Activated T-cell treated with anti-CD3 and anti-CD28 coated beads, Interleukin-2, amount 50 U/mL, for 24 hours (primary cell): ENCODE data around the gene GPR152.
"Not testable (repeated sequence)": the region's sequence is repeated elsewhere in the genome, so short reads cannot be mapped to it uniquely, and the experiment has no call there.

Source experiments
- DNase-seq: peaks from one replicate; pipeline ENCODE4 v3.0.0-alpha.2; 2020
- H3K27ac Mint-ChIP-seq: 2 replicates; pipeline ENCODE4 v1.8.0; 2020; ENCODE audit warnings: mild to moderate bottlenecking, mixed read lengths
- H3K27me3 Mint-ChIP-seq: 2 replicates; pipeline ENCODE4 v1.8.0; 2020; ENCODE audit warnings: mixed read lengths
- H3K36me3 Mint-ChIP-seq: 2 replicates; pipeline ENCODE4 v1.8.0; 2020; ENCODE audit warnings: low read depth, mixed read lengths
- H3K4me1 Mint-ChIP-seq: 2 replicates; pipeline ENCODE4 v1.8.0; 2020; ENCODE audit warnings: low read depth, mixed read lengths
- H3K4me3 Mint-ChIP-seq: 2 replicates; pipeline ENCODE4 v1.8.0; 2020; ENCODE audit warnings: mild to moderate bottlenecking, moderate library complexity, mixed read lengths
- H3K9me3 Mint-ChIP-seq: 2 replicates; pipeline ENCODE4 v1.8.0; 2020; ENCODE audit warnings: mixed read lengths

Gene GPR152

GRCh38 chr11:67492801-67493547 lies 40.4 kb upstream of the GPR152 start:
- Mint-ChIP-seq H3K36me3 (peaks cover 87% of the 10 kb centered on the region), H3K9me3 (no peaks in the 10 kb centered on the region), H3K27ac (peak overlapping the region; percentile 66), H3K27me3 (no peaks in the 10 kb centered on the region), H3K4me1 (peaks cover 24% of the 10 kb centered on the region), H3K4me3 (no peak overlapping the region)
- peak; percentile 59 for DNase-seq

GRCh38 chr11:67492069-67492727 lies 39.7 kb upstream of the GPR152 start:
- Mint-ChIP-seq H3K9me3 (peaks cover 2% of the 10 kb centered on the region), H3K36me3 (peaks cover 87% of the 10 kb centered on the region), H3K27ac (peak overlapping the region; percentile 66)

GRCh38 chr11:67491276-67492068 lies 38.9 kb upstream of the GPR152 start:
- Mint-ChIP-seq H3K36me3 (peaks cover 88% of the 10 kb centered on the region), H3K4me3 (no peak overlapping the region), H3K9me3 (peaks cover 2% of the 10 kb centered on the region), H3K27me3 (no peaks in the 10 kb centered on the region), H3K27ac (peak overlapping the region; percentile 93), H3K4me1 (peaks cover 39% of the 10 kb centered on the region)
- DNase-seq: no peak

More at GRCh38 chr11:67492069-67492727, 39.7 kb upstream of the GPR152 start:
- Mint-ChIP-seq H3K27me3 (no peaks in the 10 kb centered on the region), H3K4me3 (no peak overlapping the region), H3K4me1 (peaks cover 31% of the 10 kb centered on the region)
- no peak for DNase-seq

GRCh38 chr11:67490727-67491065 lies 38.2 kb upstream of the GPR152 start:
- peak overlapping the region; percentile 93 for H3K27ac Mint-ChIP-seq
- H3K4me3 Mint-ChIP-seq: no peak overlapping the region

GRCh38 chr11:67489885-67490726 lies 37.6 kb upstream of the GPR152 start:
- peaks cover 84% of the 10 kb centered on the region for H3K36me3 Mint-ChIP-seq
- H3K27ac Mint-ChIP-seq: peak overlapping the region; percentile 93
- H3K27me3 Mint-ChIP-seq: no peaks in the 10 kb centered on the region
- no peak for DNase-seq
- H3K4me1 Mint-ChIP-seq: peaks cover 48% of the 10 kb centered on the region
- peaks cover 2% of the 10 kb centered on the region for H3K9me3 Mint-ChIP-seq
- peak overlapping the region; percentile 35 for H3K4me3 Mint-ChIP-seq

More at GRCh38 chr11:67490727-67491065, 38.2 kb upstream of the GPR152 start:
- no peaks in the 10 kb centered on the region for H3K27me3 Mint-ChIP-seq
- peaks cover 2% of the 10 kb centered on the region for H3K9me3 Mint-ChIP-seq
- no peak for DNase-seq
- peaks cover 88% of the 10 kb centered on the region for H3K36me3 Mint-ChIP-seq
- peaks cover 46% of the 10 kb centered on the region for H3K4me1 Mint-ChIP-seq

GRCh38 chr11:67489203-67489884 lies 36.8 kb upstream of the GPR152 start:
- Mint-ChIP-seq H3K9me3 (peaks cover 2% of the 10 kb centered on the region), H3K36me3 (peaks cover 85% of the 10 kb centered on the region), H3K4me3 (peak overlapping the region; percentile 85), H3K27me3 (no peaks in the 10 kb centered on the region), H3K27ac (peak overlapping the region; percentile 99), H3K4me1 (peaks cover 56% of the 10 kb centered on the region)
- no peak for DNase-seq

GRCh38 chr11:67486481-67487195 lies 34.1 kb upstream of the GPR152 start:
- Mint-ChIP-seq H3K9me3 (peaks cover 2% of the 10 kb centered on the region), H3K4me3 (peak overlapping the region; percentile 85), H3K36me3 (peaks cover 81% of the 10 kb centered on the region), H3K27me3 (no peaks in the 10 kb centered on the region), H3K27ac (peak overlapping the region; percentile 99), H3K4me1 (peaks cover 76% of the 10 kb centered on the region)
- peak; percentile 69 for DNase-seq

GRCh38 chr11:67485873-67486361 lies 33.4 kb upstream of the GPR152 start:
- Mint-ChIP-seq H3K36me3 (peaks cover 74% of the 10 kb centered on the region), H3K4me1 (peaks cover 74% of the 10 kb centered on the region)

GRCh38 chr11:67484847-67485311 lies 32.4 kb upstream of the GPR152 start:
- peak; percentile 80 for DNase-seq
- Mint-ChIP-seq H3K27me3 (no peaks in the 10 kb centered on the region), H3K36me3 (peaks cover 64% of the 10 kb centered on the region), H3K4me1 (peaks cover 69% of the 10 kb centered on the region), H3K9me3 (peaks cover 2% of the 10 kb centered on the region), H3K27ac (peak overlapping the region; percentile 99), H3K4me3 (peak overlapping the region; percentile 85)

More at GRCh38 chr11:67485873-67486361, 33.4 kb upstream of the GPR152 start:
- peak overlapping the region; percentile 99 for H3K27ac Mint-ChIP-seq
- DNase-seq: peak; percentile 62
- H3K27me3 Mint-ChIP-seq, H3K9me3 Mint-ChIP-seq: not testable (repeated sequence)
- H3K4me3 Mint-ChIP-seq: peak overlapping the region; percentile 85

- Mint-ChIP-seq H3K27ac (peak overlapping the region; percentile 99), H3K36me3 (peaks cover 57% of the 10 kb centered on the region), H3K4me1 (peaks cover 63% of the 10 kb centered on the region), H3K9me3 (peaks cover 2% of the 10 kb centered on the region), H3K4me3 (peak overlapping the region; percentile 85), H3K27me3 (no peaks in the 10 kb centered on the region)
- DNase-seq: peak; percentile 73
Measured at GRCh38 chr11:67483831-67484665, 31.5 kb upstream of the GPR152 start.

- Mint-ChIP-seq H3K36me3 (peaks cover 48% of the 10 kb centered on the region), H3K9me3 (peaks cover 2% of the 10 kb centered on the region), H3K4me3 (peak within 1 kb of the TSS; percentile 85), H3K27ac (peak within 1 kb of the TSS; percentile 99), H3K27me3 (no peaks in the 10 kb centered on the region), H3K4me1 (peaks cover 53% of the 10 kb centered on the region)
- DNase-seq: peak; percentile 97
Measured at GRCh38 chr11:67482827-67483798, 30.6 kb upstream of the GPR152 start, which contains the start of gene AIP. TSS of gene AIP (plus strand) at chr11:67483026. CDS start at chr11:67483159, 133 bp downstream.
